Transverse colon (tissue), 3 donors: ENCODE data around the gene MPC2.

Source experiments
- CTCF ChIP-seq, 5 experiments: fragments of 200-600 bp in 3 of 5; fragments of 450-650 bp in 2 of 5; sonication (generic) in 3 of 5; IDR thresholded peaks; 1 replicate in 2 of 5; 2 replicates in 3 of 5; pipeline ENCODE4 v1.5.1; 2016 to 2017; ENCODE audit warnings: antibody characterized with exemption in 5 of 5, inconsistent platforms in 3 of 5, mild to moderate bottlenecking in 2 of 5, moderate library complexity in 1 of 5
- EP300 ChIP-seq: sonication (generic); formaldehyde crosslinking; IDR thresholded peaks from one replicate; pipeline ENCODE4 v1.6.1; 2017; ENCODE audit warnings: antibody characterized with exemption, low read depth
- POLR2A ChIP-seq: fragments of 450-650 bp; IDR thresholded peaks from one replicate; pipeline ENCODE4 v1.6.1; 2016; ENCODE audit warnings: antibody characterized with exemption, mild to moderate bottlenecking, moderate library complexity

DNA sequence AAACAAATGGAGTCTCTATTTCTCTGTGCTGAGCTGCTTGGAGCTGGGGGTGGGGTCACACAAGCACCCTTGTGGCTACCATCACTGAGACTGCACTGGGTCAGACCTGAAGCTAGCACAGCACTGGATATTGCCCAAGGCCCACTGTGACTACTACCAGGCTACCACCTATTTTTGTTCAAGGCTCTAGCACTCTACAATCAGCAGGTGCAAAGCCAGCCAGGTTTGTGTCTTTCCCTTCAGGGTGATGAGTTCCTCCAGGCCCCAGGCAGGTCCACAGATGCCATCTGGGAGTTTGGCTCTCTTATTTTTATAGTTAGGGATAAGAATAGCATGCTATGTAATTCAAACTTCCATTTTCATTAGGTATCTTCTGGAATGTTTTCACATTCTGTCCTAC is 46.5 kb downstream of the MPC2 start:
- no peak for TF ChIP-seq CTCF (IDR thresholded peaks at IDR 0.05)
- no peak for TF ChIP-seq EP300
- no peak for TF ChIP-seq POLR2A
